ENCODE measurements around the gene EPHB3.

The EPHB3 gene

DNA sequence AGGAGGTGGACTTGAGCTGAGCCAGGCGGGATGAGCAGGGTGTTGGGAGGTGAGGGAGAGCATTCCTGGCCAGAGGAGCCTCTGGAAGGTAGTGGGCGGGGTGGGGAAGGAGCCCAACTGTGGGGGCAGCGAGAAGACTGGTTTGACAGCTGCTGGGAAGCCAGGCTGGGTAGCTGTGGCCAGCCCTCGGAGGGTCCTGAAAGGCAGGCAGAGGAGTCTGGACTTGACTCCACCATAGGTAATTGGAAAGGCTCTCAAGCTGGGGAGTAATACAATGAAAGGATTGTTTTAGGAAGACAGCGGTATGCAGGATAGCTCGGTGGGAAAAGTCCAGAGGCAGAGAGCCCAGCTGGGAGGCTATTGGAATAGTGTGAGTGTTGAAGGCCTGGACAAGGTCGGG is 17.2 kb downstream of the EPHB3 start:
- Histone ChIP-seq H3K9me2 (replicated peaks; ENCODE audit: insufficient read depth, low read length) (no peaks in the 10 kb centered on the region), H3K9ac (ENCODE audit: low read length) (no peak overlapping the region), H3K4me1 (ENCODE audit: low read length) (no peaks in the 10 kb centered on the region), H3K4me2 (ENCODE audit: low read depth, low read length) (no peak overlapping the region), H4K20me1 (ENCODE audit: insufficient read depth, low read length) (no peaks in the 10 kb centered on the region), H3K79me2 (ENCODE audit: low read length) (no peaks in the 10 kb centered on the region), H3K27me3 (replicated peaks; ENCODE audit: insufficient read depth, low read length) (peaks cover 95% of the 10 kb centered on the region), H3F3A (ENCODE audit: insufficient read depth, low read length) (no peaks in the 10 kb centered on the region), H3K36me3 (replicated peaks; ENCODE audit: insufficient read depth, low read length) (no peaks in the 10 kb centered on the region), H3K9me3 (replicated peaks; ENCODE audit: insufficient read depth, low read length) (no peaks in the 10 kb centered on the region), H3K4me3 (ENCODE audit: low read length) (no peak overlapping the region), H3K27ac (ENCODE audit: low read length) (no peak overlapping the region), H2AFZ (ENCODE audit: low read length) (no peak overlapping the region)
- DNase-seq = no peak
- TF ChIP-seq, protein P1, sequence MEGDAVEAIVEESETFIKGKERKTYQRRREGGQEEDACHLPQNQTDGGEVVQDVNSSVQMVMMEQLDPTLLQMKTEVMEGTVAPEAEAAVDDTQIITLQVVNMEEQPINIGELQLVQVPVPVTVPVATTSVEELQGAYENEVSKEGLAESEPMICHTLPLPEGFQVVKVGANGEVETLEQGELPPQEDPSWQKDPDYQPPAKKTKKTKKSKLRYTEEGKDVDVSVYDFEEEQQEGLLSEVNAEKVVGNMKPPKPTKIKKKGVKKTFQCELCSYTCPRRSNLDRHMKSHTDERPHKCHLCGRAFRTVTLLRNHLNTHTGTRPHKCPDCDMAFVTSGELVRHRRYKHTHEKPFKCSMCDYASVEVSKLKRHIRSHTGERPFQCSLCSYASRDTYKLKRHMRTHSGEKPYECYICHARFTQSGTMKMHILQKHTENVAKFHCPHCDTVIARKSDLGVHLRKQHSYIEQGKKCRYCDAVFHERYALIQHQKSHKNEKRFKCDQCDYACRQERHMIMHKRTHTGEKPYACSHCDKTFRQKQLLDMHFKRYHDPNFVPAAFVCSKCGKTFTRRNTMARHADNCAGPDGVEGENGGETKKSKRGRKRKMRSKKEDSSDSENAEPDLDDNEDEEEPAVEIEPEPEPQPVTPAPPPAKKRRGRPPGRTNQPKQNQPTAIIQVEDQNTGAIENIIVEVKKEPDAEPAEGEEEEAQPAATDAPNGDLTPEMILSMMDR (IDR thresholded peaks at IDR 0.05; ENCODE audit: low read length) = no peak
- no peak for TF ChIP-seq EZH2 (optimal IDR thresholded peaks at IDR 0.05; ENCODE audit: low read depth, low read length)
- TF ChIP-seq EZH2phosphoT487 (IDR thresholded peaks at IDR 0.05; ENCODE audit: low read length) = no peak

DNA sequence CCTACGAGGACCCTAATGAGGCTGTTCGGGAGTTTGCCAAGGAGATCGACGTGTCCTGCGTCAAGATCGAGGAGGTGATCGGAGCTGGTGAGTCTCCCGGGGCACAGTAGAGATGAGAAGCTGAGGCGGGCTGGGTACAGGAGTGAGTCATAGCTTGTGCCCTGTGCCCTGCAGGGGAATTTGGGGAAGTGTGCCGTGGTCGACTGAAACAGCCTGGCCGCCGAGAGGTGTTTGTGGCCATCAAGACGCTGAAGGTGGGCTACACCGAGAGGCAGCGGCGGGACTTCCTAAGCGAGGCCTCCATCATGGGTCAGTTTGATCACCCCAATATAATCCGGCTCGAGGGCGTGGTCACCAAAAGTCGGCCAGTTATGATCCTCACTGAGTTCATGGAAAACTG is 17.9 kb downstream of the EPHB3 start:
- H3K4me1 ChIP-seq (ENCODE audit: low read length) = no peaks in the 10 kb centered on the region
- H3F3A ChIP-seq (ENCODE audit: insufficient read depth, low read length) = no peaks in the 10 kb centered on the region
- no peak overlapping the region for H3K9ac ChIP-seq (ENCODE audit: low read length)
- H4K20me1 ChIP-seq (ENCODE audit: insufficient read depth, low read length) = no peaks in the 10 kb centered on the region
- DNase-seq = no peak
- no peak overlapping the region for H3K4me3 ChIP-seq (ENCODE audit: low read length)
- no peaks in the 10 kb centered on the region for H3K9me2 ChIP-seq (replicated peaks; ENCODE audit: insufficient read depth, low read length)
- H2AFZ ChIP-seq (ENCODE audit: low read length) = no peak overlapping the region
- H3K4me2 ChIP-seq (ENCODE audit: low read depth, low read length) = no peak overlapping the region
- H3K79me2 ChIP-seq (ENCODE audit: low read length) = no peaks in the 10 kb centered on the region
- no peaks in the 10 kb centered on the region for H3K36me3 ChIP-seq (replicated peaks; ENCODE audit: insufficient read depth, low read length)
- H3K27ac ChIP-seq (ENCODE audit: low read length) = no peak overlapping the region
- no peaks in the 10 kb centered on the region for H3K9me3 ChIP-seq (replicated peaks; ENCODE audit: insufficient read depth, low read length)
- TF ChIP-seq, protein P1 (IDR thresholded peaks at IDR 0.05; ENCODE audit: low read length) = no peak
- TF ChIP-seq EZH2phosphoT487 (IDR thresholded peaks at IDR 0.05; ENCODE audit: low read length) = no peak
- TF ChIP-seq EZH2 (optimal IDR thresholded peaks at IDR 0.05; ENCODE audit: low read depth, low read length) = no peak
- peaks cover 95% of the 10 kb centered on the region for H3K27me3 ChIP-seq (replicated peaks; ENCODE audit: insufficient read depth, low read length)

DNA sequence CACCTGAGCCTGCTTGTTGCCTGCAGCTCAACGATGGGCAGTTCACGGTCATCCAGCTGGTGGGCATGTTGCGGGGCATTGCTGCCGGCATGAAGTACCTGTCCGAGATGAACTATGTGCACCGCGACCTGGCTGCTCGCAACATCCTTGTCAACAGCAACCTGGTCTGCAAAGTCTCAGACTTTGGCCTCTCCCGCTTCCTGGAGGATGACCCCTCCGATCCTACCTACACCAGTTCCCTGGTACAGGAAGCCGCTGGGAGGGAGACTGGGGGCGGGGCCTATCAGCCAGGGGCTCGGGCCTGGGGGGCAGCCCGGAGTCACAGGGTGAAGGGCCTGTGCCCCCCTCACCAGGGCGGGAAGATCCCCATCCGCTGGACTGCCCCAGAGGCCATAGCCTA is 18.8 kb downstream of the EPHB3 start:
- H3K4me2 ChIP-seq (ENCODE audit: low read depth, low read length) = no peak overlapping the region
- no peak overlapping the region for H3K27ac ChIP-seq (ENCODE audit: low read length)
- H3K9me3 ChIP-seq (replicated peaks; ENCODE audit: insufficient read depth, low read length) = no peaks in the 10 kb centered on the region
- DNase-seq = no peak
- no peaks in the 10 kb centered on the region for H3F3A ChIP-seq (ENCODE audit: insufficient read depth, low read length)
- no peaks in the 10 kb centered on the region for H3K36me3 ChIP-seq (replicated peaks; ENCODE audit: insufficient read depth, low read length)
- H4K20me1 ChIP-seq (ENCODE audit: insufficient read depth, low read length) = no peaks in the 10 kb centered on the region
- H3K9ac ChIP-seq (ENCODE audit: low read length) = no peak overlapping the region
- no peaks in the 10 kb centered on the region for H3K9me2 ChIP-seq (replicated peaks; ENCODE audit: insufficient read depth, low read length)
- H3K27me3 ChIP-seq (replicated peaks; ENCODE audit: insufficient read depth, low read length) = peaks cover 95% of the 10 kb centered on the region
- no peak overlapping the region for H3K4me3 ChIP-seq (ENCODE audit: low read length)
- no peak overlapping the region for H2AFZ ChIP-seq (ENCODE audit: low read length)
- no peaks in the 10 kb centered on the region for H3K4me1 ChIP-seq (ENCODE audit: low read length)
- no peaks in the 10 kb centered on the region for H3K79me2 ChIP-seq (ENCODE audit: low read length)
- TF ChIP-seq, protein P1 (IDR thresholded peaks at IDR 0.05; ENCODE audit: low read length) = no peak
- no peak for TF ChIP-seq EZH2 (optimal IDR thresholded peaks at IDR 0.05; ENCODE audit: low read depth, low read length)
- no peak for TF ChIP-seq EZH2phosphoT487 (IDR thresholded peaks at IDR 0.05; ENCODE audit: low read length)
